HG03097 (cell line): Measurements from ENCODE around the gene GADL1.

Experiments used
- ATAC-seq: cut with Tn5 transposase; IDR thresholded peaks from one replicate; pipeline ENCODE4 v1.9.1; 2021; ENCODE audit not compliant: unreplicated experiment, low FRiP score

Gene GADL1

GRCh38 chr3:30733209-30733608, 161.3 kb downstream of the GADL1 start:
- ATAC-seq: no peak

- no peak for ATAC-seq
Observed at GRCh38 chr3:30730967-30731366, 163.5 kb downstream of the GADL1 start.

GRCh38 chr3:30729936-30730335, 164.5 kb downstream of the GADL1 start:
- no peak for ATAC-seq

GRCh38 chr3:30729512-30729911, 164.9 kb downstream of the GADL1 start:
- no peak for ATAC-seq

GRCh38 chr3:30728143-30728542, 166.3 kb downstream of the GADL1 start:
- no peak for ATAC-seq

- ATAC-seq: no peak
Observed at GRCh38 chr3:30724863-30725262, 169.6 kb downstream of the GADL1 start.

GRCh38 chr3:30723211-30723610, 171.2 kb downstream of the GADL1 start:
- ATAC-seq: no peak

GRCh38 chr3:30721314-30721634, 173.2 kb downstream of the GADL1 start:
- ATAC-seq: no peak

GRCh38 chr3:30720586-30721313, 173.7 kb downstream of the GADL1 start:
- ATAC-seq: no peak

GRCh38 chr3:30719536-30719935, 174.9 kb downstream of the GADL1 start:
- no peak for ATAC-seq

GRCh38 chr3:30713885-30714503, 180.5 kb downstream of the GADL1 start:
- ATAC-seq: no peak

GRCh38 chr3:30712991-30713390, 181.5 kb downstream of the GADL1 start:
- ATAC-seq: no peak

GRCh38 chr3:30711867-30712266, 182.6 kb downstream of the GADL1 start:
- ATAC-seq: no peak

- no peak for ATAC-seq
Observed at GRCh38 chr3:30711151-30711550, 183.3 kb downstream of the GADL1 start.

GRCh38 chr3:30710017-30710416, 184.4 kb downstream of the GADL1 start:
- no peak for ATAC-seq

- no peak for ATAC-seq
Observed at GRCh38 chr3:30708472-30708871, 186.0 kb downstream of the GADL1 start.

GRCh38 chr3:30707825-30708224, 186.6 kb downstream of the GADL1 start:
- no peak for ATAC-seq

- ATAC-seq: no peak
Observed at GRCh38 chr3:30704931-30705890, 189.2 kb downstream of the GADL1 start.

GRCh38 chr3:30702828-30703397, 191.5 kb downstream of the GADL1 start:
- no peak for ATAC-seq

GRCh38 chr3:30702038-30702827, 192.2 kb downstream of the GADL1 start:
- ATAC-seq: no peak
